IgD-negative memory B cell (primary cell): Measurements from ENCODE around the gene SPECC1L. TPM values are rescaled to one million over a fixed set of nuclear protein-coding genes. Genes with fewer than 3 reads are reported as not detected.
A peak's percentile ranks its signal among the peaks of the same experiment; 100 is the strongest.

ENCODE experiments used
- H3K27ac Mint-ChIP-seq, 3 donors: one replicate each; pipeline ENCODE4 v1.8.0; 2020 to 2022; ENCODE audit warnings: mild to moderate bottlenecking in 3 of 3, mixed read lengths in 3 of 3, moderate library complexity in 1 of 3
- H3K27me3 Mint-ChIP-seq: one replicate; pipeline ENCODE4 v1.8.0; 2021; ENCODE audit warnings: mixed read lengths
- H3K36me3 Mint-ChIP-seq: one replicate; pipeline ENCODE4 v1.8.0; 2020; ENCODE audit warnings: mild to moderate bottlenecking, mixed read lengths
- H3K4me1 Mint-ChIP-seq, 3 donors: one replicate each; pipeline ENCODE4 v1.8.0; 2020 to 2022; ENCODE audit warnings: mixed read lengths in 3 of 3, mild to moderate bottlenecking in 1 of 3
- H3K4me3 Mint-ChIP-seq, 4 donors: one replicate each; pipeline ENCODE4 v1.8.0; 2020 to 2022; ENCODE audit warnings: mild to moderate bottlenecking in 4 of 4, mixed read lengths in 4 of 4, moderate library complexity in 3 of 4
- H3K9me3 Mint-ChIP-seq, 3 donors: one replicate each; pipeline ENCODE4 v1.8.0; 2020 to 2021; ENCODE audit warnings: mixed read lengths in 3 of 3, mild to moderate bottlenecking in 1 of 3
- polyA plus RNA-seq: library from polyadenylated mRNA; unstranded; fragments of 300-500 nt; fragmentation: Illumina TruSeq; gene quantifications from one replicate; pipeline ENCODE4 v1.2.3, GENCODE V29; 2021

The SPECC1L gene
- polyA plus RNA-seq, 1 donor from 2014 or later = 19.3 TPM

DNA sequence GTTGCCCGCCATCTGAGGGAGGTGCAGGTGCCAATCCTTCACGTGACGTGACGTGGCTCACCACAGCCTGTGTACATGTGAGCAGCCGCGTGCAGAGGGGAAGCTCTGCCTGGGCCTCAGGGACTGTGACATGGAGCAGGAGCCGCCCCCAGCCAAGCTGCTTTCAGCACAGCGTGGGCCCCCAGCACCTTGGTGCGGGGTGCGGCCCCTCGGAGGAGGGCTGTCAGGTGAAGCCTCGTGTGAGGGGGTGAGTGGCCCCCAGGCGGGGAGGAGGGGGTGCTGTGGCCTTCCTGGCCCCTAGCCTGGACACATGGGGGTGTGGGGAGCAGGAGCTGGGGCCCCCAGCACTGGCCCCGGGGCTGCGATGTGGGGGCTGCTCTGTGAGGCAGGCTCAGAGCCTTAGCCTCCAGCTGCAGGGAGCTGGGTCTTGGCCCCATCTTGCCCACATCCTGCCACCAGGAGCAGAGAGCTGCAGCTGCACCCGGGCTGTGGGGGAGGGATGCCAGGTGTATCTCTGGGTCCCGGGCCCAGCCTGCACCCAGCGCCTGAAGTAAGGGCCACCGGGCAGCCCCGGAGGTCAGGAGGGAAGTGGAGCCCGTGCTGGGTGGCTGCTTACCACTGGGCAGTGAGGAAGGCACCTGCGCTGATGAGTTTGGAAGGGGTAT lies 157.0 kb downstream of the SPECC1L start, which contains the start of gene ADORA2A:
Gene ADORA2A (plus strand): TSS at position 100 of the 665 bp plus-strand sequence. CDS start 5,806 bp downstream, outside the sequence.
- Mint-ChIP-seq H3K4me1 (peaks cover 34 to 58% (median 47%) of the 10 kb centered on the region in 3 donors), H3K27ac (peak within 1 kb of the TSS; percentile 96 to 100 (median 99)), H3K4me3 (peak within 1 kb of the TSS; percentile 77 to 88 (median 80)), H3K9me3 (no peaks in the 10 kb centered on the region), H3K36me3 (no peaks in the 10 kb centered on the region), H3K27me3 (peaks cover 1% of the 10 kb centered on the region)

DNA sequence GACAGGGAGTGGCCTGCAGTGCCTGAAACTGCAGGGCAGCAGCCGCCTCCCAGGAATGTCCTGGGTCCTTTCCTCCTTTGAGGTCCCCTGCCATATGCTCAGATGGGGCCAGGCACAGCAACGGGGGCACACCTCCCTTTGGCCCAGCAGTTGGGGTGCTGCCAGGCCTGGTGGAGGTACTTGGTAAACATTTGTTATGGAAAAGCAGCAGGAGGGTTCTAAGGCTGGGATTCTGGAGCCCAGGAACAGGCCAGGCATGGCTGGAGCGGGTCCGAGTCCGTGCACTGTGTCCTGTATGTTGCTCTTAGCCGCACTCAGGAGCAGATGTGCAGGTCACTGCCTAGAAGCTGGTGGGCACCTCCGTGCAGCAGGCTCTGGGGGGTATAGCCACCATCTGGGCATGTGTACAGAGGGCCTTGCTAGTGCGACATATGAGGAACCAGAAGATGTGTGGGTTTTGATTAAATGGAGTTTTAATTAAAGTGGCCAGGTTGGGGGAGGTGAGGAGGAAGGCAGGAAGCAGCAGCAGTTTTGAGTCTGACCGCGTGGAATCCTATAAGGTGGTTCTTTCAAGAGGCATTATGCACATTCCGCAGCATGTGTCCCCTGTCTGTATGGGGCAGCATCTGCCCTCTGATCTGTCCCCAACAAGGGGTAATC lies 158.2 kb downstream of the SPECC1L start:
- Mint-ChIP-seq H3K9me3 (no peaks in the 10 kb centered on the region), H3K4me3 (peak overlapping the region; percentile 77 to 88 (median 80)), H3K4me1 (peaks cover 35 to 65% (median 49%) of the 10 kb centered on the region in 3 donors), H3K36me3 (no peaks in the 10 kb centered on the region), H3K27ac (peak overlapping the region; percentile 96 to 100 (median 99)), H3K27me3 (peaks cover 1% of the 10 kb centered on the region)

DNA sequence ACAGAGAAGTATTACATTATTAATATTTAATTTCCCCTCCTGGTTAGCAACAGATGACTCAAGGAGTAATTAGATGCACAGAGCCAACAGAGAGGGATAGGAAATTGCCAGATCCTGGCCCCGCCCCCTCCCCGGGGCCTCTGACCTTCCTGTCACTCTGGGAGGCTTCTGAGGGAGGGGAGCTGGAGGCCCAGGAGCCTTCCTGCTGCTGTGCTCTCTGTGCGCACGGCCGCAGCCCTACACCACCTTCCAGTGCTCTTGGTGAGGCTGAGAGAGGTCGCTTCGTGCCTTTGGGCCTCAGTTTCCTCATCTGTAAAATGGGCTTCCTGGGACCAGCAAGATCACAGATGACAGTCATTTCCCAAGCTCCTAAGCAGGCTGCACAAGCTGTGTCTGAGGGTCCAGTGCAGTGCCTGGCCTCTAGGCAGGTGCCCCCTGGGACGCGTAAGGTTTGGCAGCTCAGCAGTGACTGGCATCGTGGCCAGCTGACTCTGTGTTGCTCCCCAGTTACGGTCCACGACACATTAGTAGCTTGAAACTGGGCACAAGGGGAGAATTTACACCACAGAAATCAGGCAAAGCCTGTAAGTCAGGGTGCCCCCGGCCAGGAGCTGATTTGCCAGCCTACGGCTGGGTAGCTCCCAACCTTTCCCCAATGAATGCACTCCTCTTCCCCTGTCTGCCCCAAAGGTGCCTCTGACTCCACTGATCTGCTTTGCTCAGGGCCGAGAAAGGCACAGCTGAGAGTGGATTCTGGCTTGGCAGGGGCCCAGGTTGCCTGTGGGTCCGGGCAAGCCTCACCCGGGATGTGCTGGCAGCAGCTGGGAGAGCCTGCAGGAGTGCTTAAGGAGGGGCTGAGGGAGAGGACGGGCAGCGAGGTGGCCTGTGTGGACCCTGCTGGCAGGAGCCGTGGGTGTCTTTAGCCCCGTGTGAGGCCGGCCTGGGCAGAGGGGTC lies 159.1 kb downstream of the SPECC1L start:
- H3K4me1 Mint-ChIP-seq = peaks cover 43 to 73% (median 57%) of the 10 kb centered on the region in 3 donors
- no peaks in the 10 kb centered on the region for H3K9me3 Mint-ChIP-seq
- peak overlapping the region; percentile 77 to 88 (median 80) for H3K4me3 Mint-ChIP-seq
- peak overlapping the region; percentile 39 to 100 (median 96) for H3K27ac Mint-ChIP-seq
- no peaks in the 10 kb centered on the region for H3K36me3 Mint-ChIP-seq
- H3K27me3 Mint-ChIP-seq = peaks cover 1% of the 10 kb centered on the region

GRCh38 chr22:24430431-24431308 lies 160.0 kb downstream of the SPECC1L start:
- Mint-ChIP-seq H3K27me3 (peaks cover 1% of the 10 kb centered on the region), H3K9me3 (no peaks in the 10 kb centered on the region), H3K27ac (peak overlapping the region; percentile 81 to 96 (median 86)), H3K4me3 (peak overlapping the region in 2 of 4 donors; percentile 16 to 22), H3K4me1 (peaks cover 45 to 76% (median 60%) of the 10 kb centered on the region in 3 donors), H3K36me3 (no peaks in the 10 kb centered on the region)

DNA sequence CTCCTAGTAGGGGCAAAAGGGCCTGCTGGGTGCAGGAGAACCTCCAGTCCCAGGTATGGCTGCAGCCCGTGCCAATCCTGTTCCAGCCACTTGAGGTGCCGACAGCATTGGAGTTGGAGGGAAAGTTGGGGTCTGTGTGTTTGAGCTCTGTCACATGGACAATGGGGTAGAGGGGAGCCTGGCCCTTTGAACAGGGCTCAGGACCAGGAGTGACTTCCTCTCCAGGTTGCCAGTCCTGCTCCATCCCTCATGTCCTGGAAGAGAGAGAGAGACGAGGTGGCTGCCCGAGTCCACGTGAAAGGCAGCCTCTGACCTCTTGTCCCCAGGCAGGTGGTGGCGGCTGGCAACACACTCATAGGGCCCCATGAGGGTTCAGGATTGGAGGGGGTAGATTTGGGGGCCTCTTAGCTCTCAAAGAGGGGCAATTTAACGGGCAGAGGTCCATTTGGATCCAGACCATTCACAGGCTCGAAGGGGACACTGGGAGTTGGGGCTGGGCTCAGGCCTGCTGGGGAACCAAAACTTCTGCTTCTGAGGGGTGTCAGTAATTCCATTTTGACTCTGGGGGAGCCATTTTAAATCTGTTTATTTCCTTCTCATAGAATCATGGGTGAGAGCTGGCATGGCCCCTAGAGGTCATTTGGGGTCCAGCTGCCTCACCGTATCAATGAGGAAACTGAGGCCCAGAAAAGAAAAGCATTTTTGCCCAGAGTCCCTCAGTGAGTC lies 160.8 kb downstream of the SPECC1L start:
- Mint-ChIP-seq H3K4me1 (peaks cover 39 to 71% (median 54%) of the 10 kb centered on the region in 3 donors), H3K27ac (peak overlapping the region; percentile 81 to 96 (median 86)), H3K36me3 (no peaks in the 10 kb centered on the region), H3K4me3 (peak overlapping the region; percentile 16 to 85 (median 49)), H3K9me3 (no peaks in the 10 kb centered on the region), H3K27me3 (peaks cover 1% of the 10 kb centered on the region)

GRCh38 chr22:24432059-24432853 lies 161.6 kb downstream of the SPECC1L start:
- peak overlapping the region in 2 of 4 donors; percentile 54 to 85 for H3K4me3 Mint-ChIP-seq
- peaks cover 1% of the 10 kb centered on the region for H3K27me3 Mint-ChIP-seq
- H3K9me3 Mint-ChIP-seq = no peaks in the 10 kb centered on the region
- peaks cover 38 to 72% (median 55%) of the 10 kb centered on the region in 3 donors for H3K4me1 Mint-ChIP-seq
- H3K27ac Mint-ChIP-seq = peak overlapping the region; percentile 71 to 96 (median 71)
- no peaks in the 10 kb centered on the region for H3K36me3 Mint-ChIP-seq

DNA sequence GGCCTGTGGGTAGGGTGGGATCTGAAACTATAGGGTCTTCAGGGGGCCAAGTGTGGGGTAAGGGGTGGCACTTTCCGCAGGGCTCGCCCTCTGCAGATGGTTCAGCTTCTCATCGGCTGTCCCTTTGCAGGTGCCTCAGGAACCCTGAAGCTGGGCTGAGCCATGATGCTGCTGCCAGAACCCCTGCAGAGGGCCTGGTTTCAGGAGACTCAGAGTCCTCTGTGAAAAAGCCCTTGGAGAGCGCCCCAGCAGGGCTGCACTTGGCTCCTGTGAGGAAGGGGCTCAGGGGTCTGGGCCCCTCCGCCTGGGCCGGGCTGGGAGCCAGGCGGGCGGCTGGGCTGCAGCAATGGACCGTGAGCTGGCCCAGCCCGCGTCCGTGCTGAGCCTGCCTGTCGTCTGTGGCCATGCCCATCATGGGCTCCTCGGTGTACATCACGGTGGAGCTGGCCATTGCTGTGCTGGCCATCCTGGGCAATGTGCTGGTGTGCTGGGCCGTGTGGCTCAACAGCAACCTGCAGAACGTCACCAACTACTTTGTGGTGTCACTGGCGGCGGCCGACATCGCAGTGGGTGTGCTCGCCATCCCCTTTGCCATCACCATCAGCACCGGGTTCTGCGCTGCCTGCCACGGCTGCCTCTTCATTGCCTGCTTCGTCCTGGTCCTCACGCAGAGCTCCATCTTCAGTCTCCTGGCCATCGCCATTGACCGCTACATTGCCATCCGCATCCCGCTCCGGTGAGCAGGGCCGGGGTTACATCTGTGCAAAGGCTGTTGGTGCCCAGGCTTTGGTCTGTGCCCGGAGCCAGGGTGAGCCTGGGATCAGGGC lies 162.6 kb downstream of the SPECC1L start:
- Mint-ChIP-seq H3K27ac (peak overlapping the region; percentile 96 to 99 (median 99)), H3K4me1 (peaks cover 39 to 77% (median 57%) of the 10 kb centered on the region in 3 donors), H3K4me3 (peak overlapping the region in 2 of 4 donors; percentile 84 to 95), H3K27me3 (no peaks in the 10 kb centered on the region), H3K9me3 (no peaks in the 10 kb centered on the region), H3K36me3 (no peaks in the 10 kb centered on the region)

DNA sequence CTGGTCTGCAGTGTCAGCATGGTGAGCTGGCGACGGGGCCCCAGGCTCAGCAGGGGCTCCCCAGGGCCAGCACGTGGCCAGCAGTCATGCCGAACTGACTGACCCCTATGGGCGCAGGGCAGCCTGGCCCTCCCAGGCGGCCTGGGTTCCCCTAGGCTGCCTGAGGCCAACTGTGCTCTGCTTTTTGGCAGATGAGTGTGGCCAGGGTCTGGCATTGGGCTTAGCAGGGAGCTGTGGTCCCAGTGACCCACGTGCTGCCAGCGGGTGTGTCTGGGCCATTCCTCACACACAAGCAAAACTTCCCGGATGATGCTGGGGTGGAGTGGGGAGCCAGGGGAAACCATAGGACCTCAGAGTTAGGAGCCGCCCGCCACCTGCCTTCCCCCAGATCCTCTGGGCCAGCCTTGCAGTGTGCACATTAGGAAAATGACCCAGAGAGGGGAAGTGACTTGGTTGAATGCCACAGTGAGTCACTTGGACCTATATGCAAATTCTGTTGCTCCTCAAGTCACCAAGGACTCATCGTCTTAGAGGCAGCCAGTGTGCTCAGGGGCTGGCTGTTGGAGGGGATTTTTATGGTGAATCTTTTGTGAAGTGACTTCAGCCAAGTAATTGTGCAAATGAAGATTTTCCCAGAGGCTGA lies 163.3 kb downstream of the SPECC1L start:
- H3K36me3 Mint-ChIP-seq = no peaks in the 10 kb centered on the region
- H3K4me1 Mint-ChIP-seq = peaks cover 33 to 76% (median 56%) of the 10 kb centered on the region in 3 donors
- H3K9me3 Mint-ChIP-seq = no peaks in the 10 kb centered on the region

GRCh38 chr22:24434471-24435322 lies 164.1 kb downstream of the SPECC1L start:
- Mint-ChIP-seq H3K36me3 (no peaks in the 10 kb centered on the region), H3K27ac (peak overlapping the region; percentile 96 to 99 (median 99)), H3K4me1 (peaks cover 32 to 75% (median 57%) of the 10 kb centered on the region in 3 donors), H3K27me3 (no peaks in the 10 kb centered on the region), H3K9me3 (no peaks in the 10 kb centered on the region), H3K4me3 (peak overlapping the region; percentile 77 to 95 (median 82))

More for the DNA sequence above, 163.3 kb downstream of the SPECC1L start:
- Mint-ChIP-seq H3K4me3 (peak overlapping the region; percentile 77 to 95 (median 82)), H3K27ac (peak overlapping the region; percentile 96 to 99 (median 99)), H3K27me3 (no peaks in the 10 kb centered on the region)

DNA sequence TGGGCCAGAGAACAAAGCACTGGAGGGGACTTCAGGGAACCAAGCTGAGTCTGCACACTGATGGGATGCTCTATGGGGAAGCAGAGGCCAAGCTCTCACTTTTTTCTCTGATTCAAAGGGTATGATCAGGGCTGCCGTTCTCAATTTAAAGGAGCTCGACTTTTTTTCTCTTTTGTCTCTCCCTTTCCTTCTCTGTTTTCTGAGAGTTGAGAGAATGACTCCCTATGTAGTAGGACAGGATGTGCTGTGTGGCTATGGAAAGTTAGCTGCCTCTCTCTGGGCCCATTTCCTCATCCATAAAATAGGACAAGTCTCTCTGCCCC lies 164.7 kb downstream of the SPECC1L start:
- H3K4me1 Mint-ChIP-seq = peaks cover 32 to 71% (median 57%) of the 10 kb centered on the region in 3 donors
- peak overlapping the region; percentile 96 to 99 (median 99) for H3K27ac Mint-ChIP-seq
- peak overlapping the region; percentile 77 to 95 (median 82) for H3K4me3 Mint-ChIP-seq
- H3K27me3 Mint-ChIP-seq = no peaks in the 10 kb centered on the region
- H3K9me3 Mint-ChIP-seq = no peaks in the 10 kb centered on the region
- H3K36me3 Mint-ChIP-seq = no peaks in the 10 kb centered on the region

- Mint-ChIP-seq H3K4me1 (peaks cover 35 to 68% (median 57%) of the 10 kb centered on the region in 3 donors), H3K4me3 (peak overlapping the region in 2 of 4 donors; percentile 23 to 84), H3K27me3 (no peaks in the 10 kb centered on the region), H3K9me3 (no peaks in the 10 kb centered on the region), H3K36me3 (peaks cover 1% of the 10 kb centered on the region), H3K27ac (peak overlapping the region in 2 of 3 donors; percentile 99)
Observed at GRCh38 chr22:24435861-24436371, 165.3 kb downstream of the SPECC1L start.
